GM19025 (cell line): ENCODE results near the gene GRIK4.
A peak's percentile ranks its signal among the peaks of the same experiment; 100 is the strongest.

Experiments
- ATAC-seq: cut with Tn5 transposase; IDR thresholded peaks from one replicate; pipeline ENCODE4 v1.9.1; 2021; ENCODE audit warnings: mild to moderate bottlenecking, low read depth, moderate library complexity; ENCODE audit not compliant: unreplicated experiment

GRIK4 gene

DNA sequence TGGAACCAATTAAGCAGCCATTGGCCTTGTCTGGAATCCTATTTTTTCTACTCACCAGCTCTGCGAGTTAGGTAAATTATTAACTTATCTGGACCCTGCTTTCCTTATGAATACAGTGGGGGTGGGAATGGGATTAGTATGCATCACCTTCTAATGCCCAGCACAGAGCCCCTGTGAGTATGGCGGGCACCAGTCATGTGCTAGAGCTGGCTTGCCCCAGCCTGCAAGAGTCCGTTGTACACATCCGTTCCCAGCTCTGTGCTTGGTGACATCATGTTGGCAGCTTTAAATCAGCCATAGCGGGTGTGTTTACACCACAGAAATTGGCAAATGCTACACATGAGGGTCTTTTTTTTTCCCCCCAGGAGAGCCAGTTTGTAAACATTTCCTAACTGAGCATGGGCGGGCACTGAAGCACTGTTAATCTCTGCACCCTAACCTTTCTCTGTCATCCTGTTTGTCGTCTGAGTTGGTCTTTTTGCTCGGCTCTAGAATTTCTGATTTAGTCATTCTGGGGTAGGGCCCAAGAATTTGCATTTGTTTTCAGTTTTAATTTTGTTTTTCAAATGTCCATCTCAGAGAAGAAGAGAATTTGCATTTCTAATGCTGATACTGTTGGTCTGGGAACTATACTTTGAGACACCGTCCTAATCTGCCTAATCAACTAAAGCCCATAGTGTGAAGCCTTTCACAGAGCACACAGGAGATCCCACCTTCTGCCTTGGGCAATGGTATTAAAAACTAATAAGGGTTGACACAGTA lies 382.1 kb downstream of the GRIK4 start:
- peak; percentile 87 for ATAC-seq

DNA sequence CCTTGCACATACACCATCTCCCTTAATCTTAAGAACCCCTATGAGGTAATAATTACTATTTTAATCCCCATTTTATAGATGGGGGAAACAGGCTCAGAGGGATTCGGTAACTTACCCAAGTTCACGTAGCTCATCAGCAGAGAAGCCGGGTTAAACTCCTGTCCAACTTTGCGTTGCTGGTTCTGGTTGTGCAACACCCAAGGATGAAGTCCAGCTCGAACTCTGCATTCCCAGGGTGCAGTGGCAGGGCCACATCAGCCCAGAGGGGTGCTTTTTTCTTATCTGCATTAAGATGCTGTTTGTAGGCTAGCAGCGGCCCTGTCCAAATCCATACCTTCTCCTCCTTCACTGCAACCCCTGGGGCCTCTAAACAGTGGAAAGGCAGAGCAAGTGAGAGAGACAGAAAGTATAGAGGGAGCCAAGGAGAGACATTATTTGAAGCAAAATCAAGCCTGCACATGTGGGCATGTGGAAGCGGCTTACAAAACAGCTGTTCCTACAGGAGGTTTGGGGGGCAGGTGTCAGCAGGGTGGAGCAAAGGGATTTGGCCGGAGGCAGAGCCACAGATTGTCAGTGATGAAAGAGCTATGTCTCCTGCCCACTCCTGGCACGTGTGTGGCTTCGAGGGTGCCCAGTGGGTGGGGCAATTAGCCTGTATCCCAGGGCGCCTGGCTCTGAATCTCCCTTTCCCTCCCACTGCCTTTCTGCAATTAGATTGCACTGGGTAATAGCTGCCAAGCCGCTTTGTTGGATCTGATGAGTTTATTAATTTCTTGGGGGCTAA lies 382.8 kb downstream of the GRIK4 start:
- no peak for ATAC-seq

DNA sequence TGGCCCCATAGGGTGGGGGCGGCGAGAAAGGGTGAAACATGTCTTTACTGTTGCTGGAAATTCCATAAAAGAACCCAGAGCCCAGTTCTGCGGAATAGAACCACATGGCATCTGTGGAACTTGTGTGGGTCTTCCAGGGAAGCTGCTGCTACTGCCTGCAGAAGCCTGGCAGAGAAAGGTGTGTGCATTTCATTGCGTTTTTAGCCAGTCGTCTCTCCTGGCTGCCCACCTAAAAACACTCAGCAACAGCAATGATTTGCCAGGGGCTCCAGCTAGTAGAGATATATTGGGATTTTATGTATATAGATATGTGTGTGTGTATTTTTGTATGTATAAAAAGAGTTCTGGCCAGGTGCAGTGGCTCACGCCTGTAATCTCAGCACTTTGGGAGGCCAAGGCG lies 385.1 kb downstream of the GRIK4 start:
- no peak for ATAC-seq

DNA sequence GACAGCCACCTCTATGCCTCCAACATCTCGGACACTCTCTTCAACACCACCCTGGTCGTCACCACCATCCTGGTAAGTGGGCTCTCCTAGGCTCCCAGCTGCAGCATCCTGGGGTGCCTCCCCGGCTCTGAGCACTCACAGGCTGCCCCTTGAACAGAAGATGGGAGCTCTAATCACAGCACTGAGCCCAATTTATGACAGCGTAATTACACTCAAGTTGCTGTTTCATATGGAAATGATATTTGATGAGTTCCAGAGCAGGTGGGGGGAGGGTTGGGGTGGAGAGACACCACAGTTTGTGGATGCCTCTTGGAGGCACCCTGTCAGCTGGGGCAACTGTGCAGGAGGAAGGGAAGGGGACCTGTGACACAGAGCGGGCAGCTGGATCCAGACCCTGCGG lies 387.0 kb downstream of the GRIK4 start:
- no peak for ATAC-seq

DNA sequence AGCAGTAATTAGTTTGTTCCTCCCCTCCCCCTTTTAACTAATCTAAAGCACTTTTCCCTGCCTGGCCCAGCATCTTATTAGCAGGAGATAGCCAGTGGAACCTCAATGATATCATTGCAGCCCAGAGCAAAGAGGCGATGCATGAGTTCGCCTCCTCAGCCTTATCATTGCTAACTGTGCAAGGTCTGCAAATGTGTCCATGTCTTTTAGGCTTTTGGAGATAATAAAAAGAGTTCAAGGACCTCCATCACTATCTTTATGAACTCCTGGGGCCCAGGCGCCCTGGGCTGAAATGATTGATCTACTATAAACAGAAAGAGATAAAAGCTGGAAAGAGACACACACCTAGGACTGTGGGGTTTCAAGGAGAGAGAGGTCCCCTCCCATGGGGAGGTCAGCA lies 388.2 kb downstream of the GRIK4 start:
- no peak for ATAC-seq

DNA sequence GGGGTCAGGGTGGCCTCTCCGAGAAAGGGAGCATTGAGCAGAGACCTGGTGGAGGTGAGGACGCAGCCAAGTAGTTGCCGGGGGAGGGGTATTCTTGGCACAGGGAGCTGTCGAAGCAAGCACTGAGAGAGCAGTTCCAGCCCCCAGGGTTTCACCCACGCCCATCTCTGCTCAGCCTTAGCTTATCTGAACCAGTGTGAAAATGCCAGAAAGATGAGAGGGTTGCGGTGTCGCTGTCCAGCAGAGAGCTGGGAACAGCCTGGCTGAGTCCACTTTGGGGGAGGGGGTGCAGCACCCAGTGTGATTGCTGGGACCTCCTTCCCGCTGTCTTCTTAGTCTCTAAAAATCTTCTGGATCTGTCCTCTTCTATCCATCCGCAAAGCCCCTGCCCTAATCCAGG lies 389.1 kb downstream of the GRIK4 start:
- ATAC-seq: no peak

DNA sequence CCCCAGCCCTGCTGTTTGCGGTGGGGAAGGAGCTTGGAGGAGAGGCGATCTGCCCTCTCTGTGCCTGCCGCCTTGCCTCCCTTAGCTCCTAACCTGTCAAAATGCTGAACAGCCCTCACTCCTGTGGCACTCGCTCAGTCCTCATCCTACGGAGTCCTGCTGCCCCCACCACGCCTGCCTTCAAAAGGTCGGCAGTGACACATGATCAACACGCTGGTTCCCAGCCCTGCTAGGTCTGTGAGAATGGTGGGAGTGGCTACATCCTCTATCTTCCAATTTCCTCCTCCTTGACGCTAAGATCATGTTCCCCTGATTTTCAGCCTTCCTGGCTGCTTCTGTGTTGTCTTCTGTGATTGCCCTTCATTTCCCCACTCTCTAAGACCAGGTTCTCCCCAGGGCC lies 392.1 kb downstream of the GRIK4 start:
- no peak for ATAC-seq

DNA sequence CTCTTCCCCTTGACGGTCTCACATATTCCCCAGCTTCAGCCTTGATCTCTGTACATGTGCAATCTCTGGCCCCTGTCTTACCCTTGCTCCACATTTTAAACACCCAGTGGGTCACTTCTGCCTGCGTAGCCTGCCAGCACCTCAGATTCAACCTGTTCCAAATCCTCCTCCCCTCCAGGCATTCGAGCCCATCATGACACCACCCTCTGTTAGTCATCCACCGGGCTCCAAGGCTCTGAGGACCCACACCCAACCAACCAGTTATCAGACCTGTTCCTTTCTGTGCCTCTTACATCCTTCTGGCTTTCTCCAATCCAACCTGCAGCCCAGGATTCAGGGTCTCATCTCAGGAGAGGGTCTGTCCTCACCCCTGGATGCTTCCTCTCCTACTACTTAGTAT lies 392.6 kb downstream of the GRIK4 start:
- ATAC-seq: no peak

DNA sequence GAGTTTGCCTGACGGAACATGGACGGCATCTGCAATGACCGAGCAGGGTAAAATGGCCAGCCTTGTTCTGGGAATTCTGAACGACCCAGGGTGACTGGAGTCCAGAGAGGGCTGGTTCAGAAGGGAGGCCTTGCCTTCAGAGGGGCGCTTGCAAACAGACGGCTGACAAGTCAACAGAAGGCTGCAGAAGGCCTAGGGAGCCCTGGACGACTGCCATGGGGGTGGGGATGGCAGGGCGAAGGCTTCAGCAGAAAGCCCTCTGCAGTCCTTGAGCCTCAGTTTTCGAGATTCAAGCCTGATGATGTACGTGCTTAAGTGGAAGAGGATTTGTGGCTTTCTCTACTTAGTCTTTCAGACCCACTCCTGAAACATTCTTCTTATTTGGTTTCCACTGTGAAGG lies 395.2 kb downstream of the GRIK4 start:
- no peak for ATAC-seq

DNA sequence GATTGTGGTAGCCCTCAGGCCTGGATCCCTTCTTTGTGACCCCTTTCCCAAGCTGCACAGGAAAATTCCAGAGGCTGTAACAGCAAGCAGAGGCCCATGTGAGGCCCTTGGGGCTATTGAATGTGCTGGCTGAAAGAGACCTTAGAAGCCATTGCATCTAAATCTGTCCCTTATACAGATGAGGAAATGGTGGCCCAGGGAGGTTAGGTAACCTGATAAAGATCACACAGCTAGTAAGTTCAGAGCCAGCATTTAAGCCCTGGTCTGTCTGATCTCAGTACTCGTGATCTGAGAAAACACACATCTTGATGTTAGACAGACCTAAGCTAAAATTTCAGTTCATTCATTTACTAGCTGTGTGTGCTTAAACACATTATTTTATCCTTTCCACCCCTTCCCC lies 396.4 kb downstream of the GRIK4 start:
- no peak for ATAC-seq

DNA sequence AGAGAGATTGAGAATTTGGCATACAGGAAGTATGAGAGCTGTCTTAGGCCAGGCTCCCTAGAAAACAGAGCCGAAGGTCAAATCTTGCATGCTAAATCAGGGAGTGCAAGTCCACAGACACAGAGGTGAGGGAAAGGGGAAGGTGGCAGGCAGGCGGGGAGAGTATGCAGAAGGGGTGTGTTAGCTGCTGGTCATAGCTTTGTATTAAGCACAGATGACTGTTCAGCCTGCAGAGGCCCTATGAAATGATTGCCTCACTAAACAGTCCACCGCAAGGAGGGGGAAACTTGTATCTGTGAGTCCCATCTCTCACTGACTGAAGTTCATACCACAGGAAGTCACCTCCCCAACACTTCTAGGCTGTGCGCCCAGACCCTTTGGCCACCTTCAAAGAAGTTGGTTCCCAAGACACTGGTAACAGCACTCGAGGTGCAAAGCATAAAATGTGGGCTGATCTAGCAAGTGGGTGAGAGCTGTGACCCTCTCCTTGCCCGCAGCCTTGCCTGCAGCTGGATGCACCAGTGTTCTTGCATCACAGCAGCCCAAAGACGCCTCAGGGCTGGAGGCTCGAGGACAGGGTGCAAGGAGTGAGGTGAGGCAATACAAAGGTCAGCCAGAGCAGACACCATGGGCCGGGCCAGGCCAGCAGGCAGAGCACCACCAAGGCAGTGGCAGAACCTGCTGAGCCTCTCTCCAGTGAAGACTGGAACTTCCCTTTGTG lies 397.1 kb downstream of the GRIK4 start:
- ATAC-seq: no peak

DNA sequence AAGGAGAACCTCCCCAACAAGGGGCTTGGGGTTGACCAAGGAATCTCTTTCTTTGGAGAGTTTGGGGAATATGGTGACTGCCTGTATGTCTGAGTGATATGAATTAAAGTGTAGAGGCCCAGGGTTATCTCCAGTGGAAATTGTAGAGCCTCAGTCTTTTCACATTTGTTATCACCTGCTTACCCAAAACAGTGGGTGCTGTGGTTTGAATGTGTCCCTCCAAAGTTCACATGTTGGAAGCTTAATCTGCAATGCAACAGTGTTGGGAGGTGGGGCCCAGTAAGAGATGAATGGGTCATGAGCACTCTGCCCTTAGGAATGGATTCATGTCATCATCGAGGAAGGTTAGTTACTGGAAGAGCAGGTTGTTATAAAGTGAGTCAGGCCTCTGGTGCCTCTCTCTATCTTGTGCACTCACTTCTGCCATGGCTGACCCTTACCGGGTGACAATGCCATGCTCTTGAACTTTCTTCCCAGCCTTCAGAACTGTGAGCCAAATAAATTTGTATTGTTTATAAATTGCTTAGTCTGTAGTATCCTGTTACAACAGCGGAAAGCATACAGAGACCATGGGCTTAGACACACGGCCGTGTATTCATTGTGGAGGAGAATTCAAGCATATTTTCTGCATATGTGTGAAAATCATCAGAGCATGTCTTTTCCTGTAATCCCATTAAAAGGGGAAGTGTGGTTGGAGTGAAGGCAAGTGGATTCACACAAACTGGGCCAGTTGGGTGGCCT lies 398.3 kb downstream of the GRIK4 start:
- ATAC-seq: no peak

DNA sequence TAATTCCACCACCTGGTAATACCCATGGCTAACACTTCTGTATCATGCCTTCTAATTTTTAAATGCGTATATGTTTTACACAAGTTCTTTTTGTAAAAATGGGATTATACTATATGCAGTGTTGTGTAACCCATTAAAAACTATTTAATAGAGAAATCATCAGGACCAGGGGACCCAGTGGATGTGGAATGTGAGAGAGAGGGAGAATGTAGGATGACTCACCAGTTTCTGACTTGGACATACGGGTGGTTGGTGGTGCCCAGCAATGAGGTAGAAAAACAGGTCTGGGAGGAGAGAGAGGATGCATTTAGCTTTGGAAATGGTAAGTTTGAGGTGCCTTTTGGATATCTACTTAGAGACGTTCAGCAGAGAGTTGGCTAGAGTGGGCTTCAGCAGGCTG lies 400.4 kb downstream of the GRIK4 start:
- no peak for ATAC-seq

DNA sequence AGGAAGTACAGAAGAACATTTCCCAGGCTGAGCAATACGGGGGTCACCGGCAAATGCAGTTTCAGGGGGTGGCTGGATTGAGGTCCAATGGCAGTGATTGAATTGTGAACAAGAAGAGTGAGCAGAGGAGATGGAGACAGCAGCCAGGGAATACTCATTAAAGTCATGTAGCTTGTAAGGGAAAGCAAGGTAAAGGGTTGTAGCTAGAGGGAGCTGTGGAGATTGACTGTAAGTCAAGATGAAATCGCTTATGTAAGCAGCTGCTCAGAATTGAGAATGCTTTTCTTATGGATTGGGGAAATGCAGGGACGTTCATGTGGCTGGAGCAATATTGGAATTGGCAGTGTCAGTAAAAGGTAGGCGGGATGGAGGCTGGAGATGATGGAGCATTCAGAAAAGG lies 401.0 kb downstream of the GRIK4 start:
- ATAC-seq: no peak

DNA sequence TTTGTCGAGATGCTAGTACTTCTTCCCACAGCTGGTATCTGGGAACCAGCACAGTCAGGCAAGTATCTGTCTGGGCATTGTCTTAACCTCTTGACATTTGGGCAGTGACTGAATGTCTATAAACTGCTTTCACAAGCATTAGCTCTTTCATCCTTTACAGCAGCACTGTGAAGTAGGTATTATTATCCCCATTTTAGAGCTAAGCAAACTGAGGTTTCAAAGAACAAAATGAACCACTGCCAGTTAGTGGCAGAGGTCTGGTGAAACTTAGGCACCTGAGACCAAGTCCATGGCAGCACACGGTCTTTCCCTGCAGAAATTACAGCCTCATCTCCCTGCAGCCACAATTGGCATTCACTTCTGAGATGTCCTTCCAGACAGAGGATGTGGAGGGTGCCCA lies 401.4 kb downstream of the GRIK4 start:
- no peak for ATAC-seq

DNA sequence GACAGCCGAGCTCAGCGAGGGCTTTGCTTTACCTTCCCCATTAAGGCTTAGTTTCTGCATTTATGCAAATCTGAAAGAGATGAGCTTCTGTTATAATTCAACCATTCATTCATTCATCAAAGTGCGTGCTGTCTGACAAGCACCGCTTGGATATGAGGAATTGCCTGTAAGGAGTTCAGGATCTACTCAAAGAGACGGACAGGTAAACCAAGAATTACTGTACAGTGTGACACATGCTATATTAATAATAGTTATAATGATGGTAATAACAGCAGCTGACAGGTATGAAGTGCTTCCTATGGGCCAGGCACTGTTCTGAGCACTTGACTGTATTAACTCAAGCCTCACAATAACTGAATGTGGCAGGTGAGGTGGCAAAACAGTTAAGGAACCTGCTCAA lies 402.5 kb downstream of the GRIK4 start:
- no peak for ATAC-seq

DNA sequence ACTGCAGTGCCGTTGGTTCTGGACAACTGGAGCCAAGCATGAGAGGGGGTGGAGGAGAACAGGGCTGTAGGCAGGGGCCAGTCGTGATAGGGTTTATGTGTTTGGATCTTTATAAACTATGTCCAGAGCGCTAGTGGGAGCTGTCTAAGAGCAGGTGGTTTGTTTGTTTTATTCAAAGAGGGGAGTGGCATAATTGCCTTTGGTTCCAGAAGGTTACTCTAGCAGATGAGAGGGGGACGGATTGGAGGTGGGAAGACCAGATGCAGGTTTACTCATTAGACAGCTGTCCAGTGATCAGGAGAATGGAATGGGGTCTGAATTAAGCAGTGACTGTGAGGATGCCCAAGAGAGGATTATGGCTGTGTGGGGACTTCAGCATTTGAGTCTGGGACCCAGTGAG lies 403.1 kb downstream of the GRIK4 start:
- no peak for ATAC-seq

DNA sequence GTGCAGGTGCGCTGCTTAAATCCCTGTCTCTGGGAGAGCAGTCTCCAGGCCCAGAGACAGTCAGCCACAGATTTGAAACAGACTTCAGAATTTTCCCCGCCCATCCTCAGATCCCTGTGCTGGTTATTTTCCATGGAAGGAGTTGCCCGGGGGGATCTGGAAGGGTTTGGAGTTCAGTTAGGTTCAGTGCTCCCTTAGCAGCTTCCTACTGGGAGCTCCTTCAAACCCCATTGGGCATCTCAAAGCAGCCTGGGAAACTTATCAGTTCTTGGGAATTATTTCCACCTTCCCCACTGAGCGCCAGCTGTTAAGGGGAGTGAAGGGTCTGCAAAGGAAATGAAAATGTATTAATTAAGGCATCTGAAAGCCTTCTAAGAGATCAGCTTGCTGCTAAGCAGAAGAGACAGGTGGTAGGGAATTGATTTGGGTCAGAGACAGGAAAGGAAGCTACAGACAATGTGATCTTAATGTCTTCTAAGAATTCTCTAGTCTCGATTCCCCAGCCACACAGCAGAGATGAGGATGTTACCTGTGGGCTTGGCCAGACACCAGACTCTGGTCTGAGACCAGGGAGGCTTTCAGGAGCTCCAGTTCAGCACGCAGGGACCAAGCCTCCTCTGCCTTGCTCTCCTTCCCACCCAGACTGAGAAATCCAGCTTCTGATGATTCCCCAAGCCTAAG lies 406.2 kb downstream of the GRIK4 start:
- ATAC-seq: no peak

DNA sequence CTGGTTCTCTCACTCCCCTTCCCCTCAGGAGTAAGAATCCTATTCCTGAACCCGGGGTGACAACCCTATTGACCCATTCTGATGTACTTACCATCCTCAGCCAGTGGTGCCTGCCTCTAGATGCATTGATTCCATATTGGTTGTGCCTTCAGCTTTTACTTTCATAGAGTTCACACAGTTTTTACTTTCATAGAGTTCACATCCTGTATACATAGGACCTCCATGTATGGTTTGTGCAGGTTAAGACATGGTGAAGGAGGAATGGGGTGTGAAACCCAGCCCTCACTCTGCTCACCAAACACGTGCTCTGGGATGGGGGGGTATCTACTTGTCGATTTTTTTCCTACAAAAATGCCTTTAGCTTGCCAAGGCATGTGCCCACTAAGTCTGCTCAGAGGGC lies 406.7 kb downstream of the GRIK4 start:
- ATAC-seq: no peak

DNA sequence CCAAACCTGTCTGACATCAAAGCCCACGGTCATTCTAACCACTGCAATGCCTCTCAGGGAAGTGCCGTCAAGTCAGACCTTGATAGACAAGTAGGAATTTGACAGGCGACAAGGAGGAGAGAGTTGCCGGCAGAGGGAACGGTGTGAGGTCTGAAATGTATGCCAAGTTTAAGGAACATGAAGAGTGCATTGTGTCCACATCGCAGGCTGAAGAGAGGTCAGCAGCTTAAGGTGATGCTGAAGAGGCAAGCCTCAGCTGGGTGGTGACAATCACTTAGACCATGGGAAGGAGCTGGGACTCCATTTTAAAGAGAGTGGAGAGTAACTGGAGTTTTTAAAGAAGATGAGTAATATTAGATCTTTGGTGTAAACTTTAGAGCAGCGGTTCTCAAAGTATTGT lies 407.5 kb downstream of the GRIK4 start:
- ATAC-seq: no peak
